Liver (tissue), 9 donors: ENCODE data around the gene LGALS9. TPM values are rescaled to one million over a fixed set of nuclear protein-coding genes. Genes with fewer than 3 reads are reported as not detected.

Source experiments
- DNase-seq: peaks from one replicate; pipeline ENCODE4 v3.0.0-alpha.2; 2017; ENCODE audit warnings: low spot score
- H3K27ac ChIP-seq, 2 donors: one replicate each; pipeline ENCODE4 v1.7.0; 2013; ENCODE audit warnings: inconsistent platforms in 2 of 2, low read length in 2 of 2, control low read depth in 1 of 2, low read depth in 1 of 2, mild to moderate bottlenecking in 1 of 2
- H3K27me3 ChIP-seq, 4 donors: one replicate each; pipeline versions ENCODE4 v1.6.1 to v1.7.0; 2013; ENCODE audit warnings: low read length in 3 of 4, inconsistent platforms in 1 of 4, mild to moderate bottlenecking in 1 of 4, moderate library complexity in 1 of 4; ENCODE audit not compliant: control insufficient read depth in 4 of 4, insufficient read depth in 4 of 4
- H3K36me3 ChIP-seq, 4 donors: one replicate each; pipeline versions ENCODE4 v1.6.1 to v1.7.0; 2013; ENCODE audit warnings: low read length in 3 of 4, mild to moderate bottlenecking in 3 of 4, low read depth in 1 of 4, moderate library complexity in 1 of 4; ENCODE audit not compliant: control insufficient read depth in 4 of 4, insufficient read depth in 3 of 4
- H3K4me1 ChIP-seq, 4 donors: one replicate each; pipeline versions ENCODE4 v1.6.1 to v1.7.0; 2013; ENCODE audit warnings: low read length in 3 of 4, mild to moderate bottlenecking in 3 of 4, moderate library complexity in 1 of 4; ENCODE audit not compliant: control insufficient read depth in 4 of 4, insufficient read depth in 4 of 4
- H3K4me3 ChIP-seq, 3 donors: one replicate each; pipeline versions ENCODE4 v1.6.1 to v1.7.0; 2013; ENCODE audit warnings: low read length in 3 of 3, control low read depth in 1 of 3, low read depth in 1 of 3, mild to moderate bottlenecking in 1 of 3
- H3K9ac ChIP-seq, 2 donors: one replicate each; pipeline ENCODE4 v1.7.0; 2013; ENCODE audit warnings: low read length in 2 of 2, mild to moderate bottlenecking in 2 of 2, moderate library complexity in 2 of 2, control low read depth in 1 of 2, low read depth in 1 of 2
- H3K9me3 ChIP-seq, 4 donors: one replicate each; pipeline versions ENCODE4 v1.6.1 to v1.7.0; 2013; ENCODE audit warnings: low read length in 3 of 4; ENCODE audit not compliant: control insufficient read depth in 4 of 4
- EGR1 ChIP-seq, 2 donors: IDR thresholded peaks; 2 replicates each; pipeline ENCODE4 v1.6.1; 2016 to 2018; ENCODE audit warnings: antibody characterized with exemption in 2 of 2, low read depth in 2 of 2
- FOXA1 ChIP-seq: IDR thresholded peaks from 2 replicates; pipeline ENCODE4 v1.6.1; 2016; ENCODE audit warnings: antibody characterized with exemption
- FOXA2 ChIP-seq: IDR thresholded peaks from 2 replicates; pipeline ENCODE4 v1.6.1; 2016; ENCODE audit warnings: antibody characterized with exemption
- GABPA ChIP-seq, 2 donors: IDR thresholded peaks in 1 of 2; conservative IDR thresholded peaks in 1 of 2; 2 replicates each; pipeline ENCODE4 v1.6.1; 2016; ENCODE audit warnings: antibody characterized with exemption in 2 of 2, mild to moderate bottlenecking in 1 of 2, moderate library complexity in 1 of 2
- HNF4A ChIP-seq, 2 donors: conservative IDR thresholded peaks; 2 replicates each; pipeline ENCODE4 v1.6.1; 2016; ENCODE audit warnings: antibody characterized with exemption in 2 of 2, mild to moderate bottlenecking in 2 of 2
- HNF4G ChIP-seq: IDR thresholded peaks from 2 replicates; pipeline ENCODE4 v1.6.1; 2016; ENCODE audit warnings: antibody characterized with exemption
- JUND ChIP-seq, 2 donors: IDR thresholded peaks; 2 replicates each; pipeline ENCODE4 v1.6.1; 2016; ENCODE audit warnings: antibody characterized with exemption in 2 of 2
- MAX ChIP-seq: IDR thresholded peaks from 2 replicates; pipeline ENCODE4 v1.6.1; 2016; ENCODE audit warnings: antibody characterized with exemption
- NR2F2 ChIP-seq: IDR thresholded peaks from 2 replicates; pipeline ENCODE4 v1.6.1; 2016; ENCODE audit warnings: antibody characterized with exemption
- RAD21 ChIP-seq, 2 donors: IDR thresholded peaks; 2 replicates each; pipeline ENCODE4 v1.6.1; 2016; ENCODE audit warnings: antibody characterized with exemption in 2 of 2, mild to moderate bottlenecking in 2 of 2
- REST ChIP-seq: IDR thresholded peaks from 2 replicates; pipeline ENCODE4 v1.6.1; 2016; ENCODE audit warnings: antibody characterized with exemption, mild to moderate bottlenecking
- RXRA ChIP-seq, 2 donors: IDR thresholded peaks; 2 replicates each; pipeline ENCODE4 v1.6.1; 2017 to 2018; ENCODE audit warnings: antibody characterized with exemption in 2 of 2, mild to moderate bottlenecking in 1 of 2
- SP1 ChIP-seq: IDR thresholded peaks from 2 replicates; pipeline ENCODE4 v1.6.1; 2018; ENCODE audit warnings: antibody characterized with exemption, mild to moderate bottlenecking
- TAF1 ChIP-seq: conservative IDR thresholded peaks from 2 replicates; pipeline ENCODE4 v1.6.1; 2016; ENCODE audit warnings: antibody characterized with exemption, mild to moderate bottlenecking
- YY1 ChIP-seq: IDR thresholded peaks from 2 replicates; pipeline ENCODE4 v1.6.1; 2016; ENCODE audit warnings: antibody characterized with exemption, mild to moderate bottlenecking
- WGBS: extraction: QIAGEN DNeasy Blood & Tissue Kit; methylation state at CpG from one replicate; pipeline ENCODE4 v1.1.7; 2013; 5-methylcytosine and 5-hydroxymethylcytosine counted together
- polyA plus RNA-seq, 2 donors: library from polyadenylated mRNA; stranded (reverse) in 1 of 2; unstranded in 1 of 2; fragments of 200-250 nt in 1 of 2; fragments of >200 nt in 1 of 2; fragmentation: Nextera tagmentation in 1 of 2; extraction: Ambion mirVana in 1 of 2; gene quantifications; one replicate each; pipeline versions ENCODE4 v1.2.1 to v1.2.3, GENCODE V29; 2013 to 2015
- total RNA-seq, 2 donors: library from RNA; depleted of rRNA; stranded (reverse); fragments of >200 nt; gene quantifications; one replicate each; pipeline ENCODE4 v1.2.3, GENCODE V29; 2014
- TF ChIP-seq, protein P1 (sequence below): IDR thresholded peaks from 2 replicates; pipeline ENCODE4 v1.6.1; 2016; ENCODE audit warnings: antibody characterized with exemption
- TF ChIP-seq, protein P2 (sequence below): IDR thresholded peaks from 2 replicates; pipeline ENCODE4 v1.6.1; 2016; ENCODE audit warnings: antibody characterized with exemption
- TF ChIP-seq, protein P3 (sequence below): fragments of 150-350 bp; IDR thresholded peaks from 2 replicates; pipeline ENCODE4 v1.5.1; 2017; ENCODE audit warnings: improper control_type of control experiment, low read depth, low read length; ENCODE audit not compliant: missing input control
- donor health status: healthy.
- donor health status: healthy.
- donor health status: healthy.
- donor health status: healthy.
- donor health status: healthy.

Gene LGALS9
- total and polyA plus RNA-seq, 4 donors = 6.1 to 24.7 (median 13.5) TPM

GRCh38 chr17:27598337-27599050 lies 32.5 kb upstream of the LGALS9 start (continued):
- TF ChIP-seq, protein P1, sequence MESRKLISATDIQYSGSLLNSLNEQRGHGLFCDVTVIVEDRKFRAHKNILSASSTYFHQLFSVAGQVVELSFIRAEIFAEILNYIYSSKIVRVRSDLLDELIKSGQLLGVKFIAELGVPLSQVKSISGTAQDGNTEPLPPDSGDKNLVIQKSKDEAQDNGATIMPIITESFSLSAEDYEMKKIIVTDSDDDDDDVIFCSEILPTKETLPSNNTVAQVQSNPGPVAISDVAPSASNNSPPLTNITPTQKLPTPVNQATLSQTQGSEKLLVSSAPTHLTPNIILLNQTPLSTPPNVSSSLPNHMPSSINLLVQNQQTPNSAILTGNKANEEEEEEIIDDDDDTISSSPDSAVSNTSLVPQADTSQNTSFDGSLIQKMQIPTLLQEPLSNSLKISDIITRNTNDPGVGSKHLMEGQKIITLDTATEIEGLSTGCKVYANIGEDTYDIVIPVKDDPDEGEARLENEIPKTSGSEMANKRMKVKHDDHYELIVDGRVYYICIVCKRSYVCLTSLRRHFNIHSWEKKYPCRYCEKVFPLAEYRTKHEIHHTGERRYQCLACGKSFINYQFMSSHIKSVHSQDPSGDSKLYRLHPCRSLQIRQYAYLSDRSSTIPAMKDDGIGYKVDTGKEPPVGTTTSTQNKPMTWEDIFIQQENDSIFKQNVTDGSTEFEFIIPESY = no peak
- TF ChIP-seq REST (no peak), MAX (no peak)

- DNase-seq = no peak
- Histone ChIP-seq H3K9me3 (no peaks in the 10 kb centered on the region), H3K27me3 (no peaks in the 10 kb centered on the region), H3K9ac (no peak overlapping the region), H3K27ac (no peak overlapping the region), H3K36me3 (peaks cover 0 to 8% (median 0%) of the 10 kb centered on the region in 4 donors), H3K4me3 (no peak overlapping the region), H3K4me1 (no peaks in the 10 kb centered on the region)
- no peak for TF ChIP-seq TAF1
- TF ChIP-seq JUND (IDR thresholded peaks at IDR 0.05) = no peak
- no peak for TF ChIP-seq YY1
- TF ChIP-seq FOXA1 = no peak
- no peak for TF ChIP-seq MAX
- TF ChIP-seq, protein P2, sequence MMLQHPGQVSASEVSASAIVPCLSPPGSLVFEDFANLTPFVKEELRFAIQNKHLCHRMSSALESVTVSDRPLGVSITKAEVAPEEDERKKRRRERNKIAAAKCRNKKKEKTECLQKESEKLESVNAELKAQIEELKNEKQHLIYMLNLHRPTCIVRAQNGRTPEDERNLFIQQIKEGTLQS = no peak
- TF ChIP-seq NR2F2 = no peak
- TF ChIP-seq, protein P1 = no peak
- TF ChIP-seq GABPA (IDR thresholded peaks at IDR 0.05 in 1 of 2, conservative IDR thresholded peaks at IDR 0.05 in 1 of 2) = no peak
- TF ChIP-seq RAD21 (IDR thresholded peaks at IDR 0.05) = no peak
- TF ChIP-seq HNF4A (conservative IDR thresholded peaks at IDR 0.05) = no peak
- TF ChIP-seq EGR1 (IDR thresholded peaks at IDR 0.05; ENCODE audit: low read depth in 2 of 2) = no peak
- TF ChIP-seq HNF4G = no peak
- TF ChIP-seq SP1 = no peak
- TF ChIP-seq, protein P3, sequence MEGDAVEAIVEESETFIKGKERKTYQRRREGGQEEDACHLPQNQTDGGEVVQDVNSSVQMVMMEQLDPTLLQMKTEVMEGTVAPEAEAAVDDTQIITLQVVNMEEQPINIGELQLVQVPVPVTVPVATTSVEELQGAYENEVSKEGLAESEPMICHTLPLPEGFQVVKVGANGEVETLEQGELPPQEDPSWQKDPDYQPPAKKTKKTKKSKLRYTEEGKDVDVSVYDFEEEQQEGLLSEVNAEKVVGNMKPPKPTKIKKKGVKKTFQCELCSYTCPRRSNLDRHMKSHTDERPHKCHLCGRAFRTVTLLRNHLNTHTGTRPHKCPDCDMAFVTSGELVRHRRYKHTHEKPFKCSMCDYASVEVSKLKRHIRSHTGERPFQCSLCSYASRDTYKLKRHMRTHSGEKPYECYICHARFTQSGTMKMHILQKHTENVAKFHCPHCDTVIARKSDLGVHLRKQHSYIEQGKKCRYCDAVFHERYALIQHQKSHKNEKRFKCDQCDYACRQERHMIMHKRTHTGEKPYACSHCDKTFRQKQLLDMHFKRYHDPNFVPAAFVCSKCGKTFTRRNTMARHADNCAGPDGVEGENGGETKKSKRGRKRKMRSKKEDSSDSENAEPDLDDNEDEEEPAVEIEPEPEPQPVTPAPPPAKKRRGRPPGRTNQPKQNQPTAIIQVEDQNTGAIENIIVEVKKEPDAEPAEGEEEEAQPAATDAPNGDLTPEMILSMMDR = no peak
- no peak for TF ChIP-seq RXRA (IDR thresholded peaks at IDR 0.05)
- TF ChIP-seq FOXA2 = no peak
- TF ChIP-seq REST = no peak
- 93% methylated on average over 8 of the region's 8 CpGs for WGBS
Measured at GRCh38 chr17:27600471-27600870, 30.5 kb upstream of the LGALS9 start.
